ENCODE data around the gene ZBED3. TPM values are rescaled to one million over a fixed set of nuclear protein-coding genes. Genes with fewer than 3 reads are reported as not detected.
"Not testable (repeated sequence)": the region's sequence is repeated elsewhere in the genome, so short reads cannot be mapped to it uniquely, and the experiment has no call there.

The ZBED3 gene
- total and polyA plus RNA-seq, 2 donors (not counting 3 experiments of a cell fraction or from before 2014, with no cell fraction given): 11.8 to 15.9 TPM

DNA sequence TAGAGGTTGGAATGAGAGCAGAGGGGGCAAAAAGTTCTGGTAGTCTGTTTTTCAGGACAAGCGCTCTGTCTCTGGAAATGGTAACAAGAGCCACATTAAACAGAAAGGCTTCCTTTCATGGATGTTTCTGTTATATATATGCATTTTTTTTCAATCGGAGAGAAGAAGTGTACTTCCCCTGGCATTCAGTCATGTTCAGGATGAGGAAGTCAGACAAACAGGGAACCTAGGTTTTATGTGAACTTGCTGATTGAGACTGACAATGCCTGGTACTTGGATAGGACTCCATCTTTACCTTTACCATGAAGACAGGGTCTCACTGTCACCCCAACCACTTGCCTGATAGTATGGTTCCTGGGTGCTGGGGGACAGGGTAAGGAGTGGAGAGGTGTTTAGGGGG, 30.1 kb upstream of the ZBED3 start:
- H3K27me3 ChIP-seq (ENCODE audit: control insufficient read depth in 2 of 2, insufficient read depth in 2 of 2, low read length in 2 of 2): no peaks in the 10 kb centered on the region
- no peaks in the 10 kb centered on the region for H3K4me1 ChIP-seq (ENCODE audit: control insufficient read depth, extremely low read depth, insufficient read depth, low read length)
- no peaks in the 10 kb centered on the region for H3K36me3 ChIP-seq (ENCODE audit: control insufficient read depth in 2 of 2, extremely low read depth in 1 of 2, insufficient read depth in 2 of 2, low read length in 2 of 2)
- no peak for DNase-seq (ENCODE audit: low read depth, low spot score)
- CTCF ChIA-PET: no interaction called here
- H3K9me3 ChIP-seq (replicated peaks; ENCODE audit: control insufficient read depth, insufficient read depth, low read length): no peaks in the 10 kb centered on the region
- H3K4me2 ChIP-seq (ENCODE audit: insufficient read depth, low read length): no peak overlapping the region
- intact Hi-C loops (cut with micrococcal nuclease): no loop called here
- no peaks in the 10 kb centered on the region for H3K9me1 ChIP-seq (replicated peaks; ENCODE audit: control insufficient read depth, extremely low read depth, insufficient read depth, low read length)
- BruUV-seq (replicated peaks): no TSS peak
- no peak overlapping the region for H3K9ac ChIP-seq (replicated peaks; ENCODE audit: extremely low read depth, insufficient read depth, low read length)
- dilution Hi-C loops (cut with MboI; ENCODE audit: extremely low pct_ligation_motif_present, low sequenced_read_pairs): no loop called here
- no peaks in the 10 kb centered on the region for H3K79me2 ChIP-seq (ENCODE audit: control insufficient read depth, insufficient read depth, low read length)
- FAIRE-seq: no peak
- POLR2A ChIA-PET: no interaction called here
- TF ChIP-seq EZH2 (IDR thresholded peaks at IDR 0.05; ENCODE audit: borderline replicate concordance, low read depth, low read length, severe bottlenecking) (no peak), POLR2A (IDR thresholded peaks at IDR 0.05; ENCODE audit: low read depth, low read length) (no peak), FOS (IDR thresholded peaks at IDR 0.05; ENCODE audit: borderline replicate concordance, insufficient read depth, low read length) (no peak), GATA2 (IDR thresholded peaks at IDR 0.05; ENCODE audit: insufficient read depth, insufficient read length, low read depth, low read length) (no peak), MYC (IDR thresholded peaks at IDR 0.05; ENCODE audit: low read depth, low read length) (no peak), POLR2AphosphoS5 (IDR thresholded peaks at IDR 0.05; ENCODE audit: insufficient read depth, low read depth, low read length) (no peak), JUN (IDR thresholded peaks at IDR 0.05; ENCODE audit: borderline replicate concordance, insufficient read depth, insufficient read length, low read depth) (no peak)
- TF ChIP-seq, protein P1, sequence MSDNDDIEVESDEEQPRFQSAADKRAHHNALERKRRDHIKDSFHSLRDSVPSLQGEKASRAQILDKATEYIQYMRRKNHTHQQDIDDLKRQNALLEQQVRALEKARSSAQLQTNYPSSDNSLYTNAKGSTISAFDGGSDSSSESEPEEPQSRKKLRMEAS (IDR thresholded peaks at IDR 0.05; ENCODE audit: insufficient read depth, insufficient read length): no peak
- TF ChIP-seq, protein P2, sequence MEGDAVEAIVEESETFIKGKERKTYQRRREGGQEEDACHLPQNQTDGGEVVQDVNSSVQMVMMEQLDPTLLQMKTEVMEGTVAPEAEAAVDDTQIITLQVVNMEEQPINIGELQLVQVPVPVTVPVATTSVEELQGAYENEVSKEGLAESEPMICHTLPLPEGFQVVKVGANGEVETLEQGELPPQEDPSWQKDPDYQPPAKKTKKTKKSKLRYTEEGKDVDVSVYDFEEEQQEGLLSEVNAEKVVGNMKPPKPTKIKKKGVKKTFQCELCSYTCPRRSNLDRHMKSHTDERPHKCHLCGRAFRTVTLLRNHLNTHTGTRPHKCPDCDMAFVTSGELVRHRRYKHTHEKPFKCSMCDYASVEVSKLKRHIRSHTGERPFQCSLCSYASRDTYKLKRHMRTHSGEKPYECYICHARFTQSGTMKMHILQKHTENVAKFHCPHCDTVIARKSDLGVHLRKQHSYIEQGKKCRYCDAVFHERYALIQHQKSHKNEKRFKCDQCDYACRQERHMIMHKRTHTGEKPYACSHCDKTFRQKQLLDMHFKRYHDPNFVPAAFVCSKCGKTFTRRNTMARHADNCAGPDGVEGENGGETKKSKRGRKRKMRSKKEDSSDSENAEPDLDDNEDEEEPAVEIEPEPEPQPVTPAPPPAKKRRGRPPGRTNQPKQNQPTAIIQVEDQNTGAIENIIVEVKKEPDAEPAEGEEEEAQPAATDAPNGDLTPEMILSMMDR (IDR thresholded peaks at IDR 0.05; ENCODE audit: extremely low read depth in 1 of 2, insufficient read depth in 1 of 2, low read depth in 1 of 2, low read length in 2 of 2): no peak
- H2AFZ ChIP-seq (ENCODE audit: low read depth, low read length): no peak overlapping the region
- no peak overlapping the region for H3K4me3 ChIP-seq (replicated peaks in 1 of 3; ENCODE audit: insufficient read depth in 1 of 3, low read depth in 1 of 3, low read length in 3 of 3)
- H3K27ac ChIP-seq (ENCODE audit: insufficient read depth, low read depth, low read length): no peak overlapping the region
- no peaks in the 10 kb centered on the region for H4K20me1 ChIP-seq (replicated peaks; ENCODE audit: control insufficient read depth, extremely low read depth, insufficient read depth, low read length)

DNA sequence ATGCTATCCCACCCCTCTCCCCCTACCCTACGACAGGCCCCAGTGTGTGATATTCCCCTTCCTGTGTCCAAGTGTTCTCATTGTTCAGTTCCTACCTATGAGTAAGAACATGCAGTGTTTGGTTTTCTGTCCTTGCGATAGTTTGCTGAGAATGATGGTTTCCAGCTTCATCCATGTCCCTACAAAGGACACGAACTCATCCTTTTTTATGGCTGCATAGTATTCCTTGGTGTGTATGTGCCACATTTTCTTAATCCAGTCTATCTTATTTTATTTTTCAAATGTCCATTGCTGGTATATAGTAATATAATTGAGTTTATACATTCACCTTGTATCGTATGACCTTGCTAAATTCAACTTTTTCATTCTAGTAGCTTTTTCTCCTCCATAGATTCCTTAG, 19.9 kb upstream of the ZBED3 start:
- intact Hi-C loops (cut with micrococcal nuclease); BruUV-seq (replicated peaks): not testable (repeated sequence)

More for the DNA sequence above, 19.9 kb upstream of the ZBED3 start:
- H3K27ac ChIP-seq (ENCODE audit: insufficient read depth, low read depth, low read length); H3K4me1 ChIP-seq (ENCODE audit: control insufficient read depth, extremely low read depth, insufficient read depth, low read length); H3K9me3 ChIP-seq (replicated peaks; ENCODE audit: control insufficient read depth, insufficient read depth, low read length); dilution Hi-C loops (cut with MboI; ENCODE audit: extremely low pct_ligation_motif_present, low sequenced_read_pairs); H3K9ac ChIP-seq (replicated peaks; ENCODE audit: extremely low read depth, insufficient read depth, low read length); DNase-seq (ENCODE audit: low read depth, low spot score); H3K36me3 ChIP-seq (ENCODE audit: control insufficient read depth in 2 of 2, extremely low read depth in 1 of 2, insufficient read depth in 2 of 2, low read length in 2 of 2); H3K79me2 ChIP-seq (ENCODE audit: control insufficient read depth, insufficient read depth, low read length); H3K27me3 ChIP-seq (ENCODE audit: control insufficient read depth in 2 of 2, insufficient read depth in 2 of 2, low read length in 2 of 2); H3K9me1 ChIP-seq (replicated peaks; ENCODE audit: control insufficient read depth, extremely low read depth, insufficient read depth, low read length); CTCF ChIA-PET; FAIRE-seq; H3K4me2 ChIP-seq (ENCODE audit: insufficient read depth, low read length); H2AFZ ChIP-seq (ENCODE audit: low read depth, low read length); H4K20me1 ChIP-seq (replicated peaks; ENCODE audit: control insufficient read depth, extremely low read depth, insufficient read depth, low read length); H3K4me3 ChIP-seq (replicated peaks in 1 of 3; ENCODE audit: insufficient read depth in 1 of 3, low read depth in 1 of 3, low read length in 3 of 3): not testable (repeated sequence)
- POLR2A ChIA-PET: interaction anchor here (0.6 kb wide), 1 partner anchor 25 kb away, joined by 4 read pairs; no protein-coding TSS in a partner anchor

Data from endothelial cell of umbilical vein (primary cell).